ENCODE results near the gene TMEM181. TPM values are rescaled to one million over a fixed set of nuclear protein-coding genes. Genes with fewer than 3 reads are reported as not detected.
"Not testable (repeated sequence)": the region's sequence is repeated elsewhere in the genome, so short reads cannot be mapped to it uniquely, and the experiment has no call there.

The TMEM181 gene
- total and polyA plus RNA-seq, 4 experiments from 2014 or later = 4.3 to 28.0 (median 17.1) TPM

DNA sequence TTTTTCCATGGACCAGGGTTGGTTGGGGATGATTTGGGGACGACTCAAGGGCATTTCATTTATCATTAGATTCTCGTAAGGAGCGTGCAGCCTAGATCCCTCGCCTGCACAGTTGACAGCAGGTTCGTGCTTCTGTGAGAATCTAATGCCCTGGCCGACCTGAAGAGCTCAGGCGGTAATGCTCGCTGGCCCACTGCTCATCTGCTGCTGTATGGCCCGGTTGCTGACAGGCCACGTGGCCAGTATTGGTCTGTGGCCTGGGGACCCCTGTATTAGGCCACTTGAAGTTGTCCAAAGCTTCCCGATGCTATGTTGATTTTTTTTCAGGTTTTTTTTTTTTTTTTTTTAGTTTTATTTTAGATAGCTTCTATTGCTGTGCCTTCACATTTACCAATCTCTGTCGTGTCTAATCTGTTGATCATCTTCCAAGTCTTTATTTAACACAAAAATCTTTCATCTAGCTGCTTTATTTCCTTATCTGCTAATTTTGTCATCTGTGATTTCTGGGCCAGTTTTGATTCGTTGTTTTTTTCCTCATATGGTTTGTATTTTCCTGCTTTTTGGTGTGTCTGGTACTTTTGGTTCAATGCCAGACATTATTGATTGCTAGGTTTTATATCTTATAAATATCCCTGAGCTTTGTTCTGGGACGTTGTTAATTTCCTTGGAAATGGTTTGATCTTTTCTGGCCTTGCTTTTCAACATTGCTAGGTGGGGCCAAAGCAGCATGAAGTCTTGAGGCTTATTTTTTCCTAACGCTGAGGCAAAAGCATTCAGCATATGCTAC is 43.6 kb downstream of the TMEM181 start:
- H3K36me3 ChIP-seq (ENCODE audit: insufficient read depth, low read length) = peaks cover 43% of the 10 kb centered on the region
- H3K27me3 Mint-ChIP-seq = no peaks in the 10 kb centered on the region
- H3K27ac Mint-ChIP-seq = peak overlapping the region in 4 of 7 donors; percentile 1 to 86 (median 29)
- H3K9me3 Mint-ChIP-seq = no peaks in the 10 kb centered on the region
- no peaks in the 10 kb centered on the region for H3K4me1 ChIP-seq (ENCODE audit: insufficient read depth, low read length)
- H3K4me3 Mint-ChIP-seq = peak overlapping the region in 1 of 8 donors; percentile 2
- intact Hi-C loops (cut with micrococcal nuclease) = no loop called here
- H3K4me1 Mint-ChIP-seq = peaks cover 6 to 15% (median 14%) of the 10 kb centered on the region in 4 donors
- H3K27me3 ChIP-seq (ENCODE audit: insufficient read depth, low read length) = no peaks in the 10 kb centered on the region
- ChIA-PET POLR2A (ENCODE audit: partially characterized antibody) (interaction anchor here (2.0 kb wide), 1 partner anchor 44 kb away, joined by 8 read pairs; the partner anchor contains the start of gene TMEM181), CTCF (ENCODE audit: partially characterized antibody) (interaction anchor here (0.8 to 3.9 kb wide), 5 partner anchors 35 to 390 kb away, joined by 3 to 17 read pairs (median 5); no protein-coding TSS in a partner anchor)
- H3K27ac ChIP-seq (ENCODE audit: low read depth, low read length) = no peak overlapping the region
- no peaks in the 10 kb centered on the region for H3K9me3 ChIP-seq (ENCODE audit: control insufficient read depth in 1 of 2, low read length in 2 of 2)
- no peak overlapping the region for H3K4me3 ChIP-seq (ENCODE audit: low read length in 2 of 2)
- peaks cover 35 to 62% of the 10 kb centered on the region in 2 donors for H3K36me3 Mint-ChIP-seq
- DNase-seq = no peak

DNA sequence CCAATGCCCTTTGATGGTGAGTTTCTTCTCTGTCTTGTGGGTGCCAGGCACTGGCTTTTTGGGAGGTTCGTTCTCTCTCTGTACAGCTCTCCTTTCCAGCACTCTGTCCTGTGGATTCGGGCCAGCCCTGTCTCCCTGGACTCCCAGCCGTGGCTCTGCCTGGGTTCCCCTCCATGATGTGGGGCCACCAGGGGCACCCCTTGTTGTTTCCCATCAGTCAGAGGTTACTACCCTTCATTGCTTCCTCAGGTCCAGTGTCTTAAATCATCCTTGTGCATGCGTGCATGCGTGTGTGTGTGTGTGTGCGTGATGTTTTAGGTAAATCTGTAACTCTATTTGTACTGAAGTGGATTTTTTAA is 44.1 kb downstream of the TMEM181 start:
- Mint-ChIP-seq H3K27ac (peak overlapping the region in 4 of 7 donors; percentile 50 to 79 (median 71)), H3K4me3 (no peak overlapping the region)
- CTCF ChIA-PET (ENCODE audit: partially characterized antibody) = interaction anchor here (0.8 to 3.9 kb wide), 11 partner anchors 8 to 390 kb away, joined by 3 to 22 read pairs (median 3); no protein-coding TSS in a partner anchor

DNA sequence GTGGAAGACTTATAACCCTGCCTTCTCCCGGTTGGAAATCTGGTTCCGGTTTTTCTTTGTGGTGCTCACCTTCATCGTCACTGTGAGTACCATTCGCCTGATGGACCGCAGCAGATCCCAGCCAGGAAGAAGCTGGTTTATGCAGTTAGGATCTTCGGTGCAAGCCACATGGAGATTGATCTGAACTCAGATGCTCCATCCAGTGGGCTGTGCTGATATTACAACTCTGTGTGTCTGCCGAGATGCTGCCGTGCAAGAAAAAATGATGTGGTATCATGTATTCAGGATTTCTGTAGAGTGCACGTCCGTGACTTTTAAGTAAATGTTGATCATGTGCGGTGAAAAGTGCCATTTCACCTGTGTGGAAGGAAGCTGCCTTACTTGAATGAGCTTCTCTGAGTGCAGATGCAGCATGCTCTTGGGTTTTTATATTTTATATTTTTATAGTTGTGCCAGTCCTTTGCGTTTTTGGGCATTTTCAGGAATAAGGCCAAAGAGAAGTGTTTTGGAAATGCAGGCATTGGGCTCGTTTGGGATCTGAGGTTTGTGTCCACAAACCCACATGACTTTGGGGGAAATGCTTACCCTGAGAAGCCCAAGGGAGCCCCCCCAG is 45.5 kb downstream of the TMEM181 start:
- Mint-ChIP-seq H3K27ac (peak overlapping the region in 5 of 7 donors; percentile 7 to 80 (median 76)), H3K4me1 (peaks cover 5 to 15% (median 14%) of the 10 kb centered on the region in 4 donors), H3K4me3 (no peak overlapping the region), H3K36me3 (peaks cover 44 to 68% of the 10 kb centered on the region in 2 donors), H3K9me3 (no peaks in the 10 kb centered on the region), H3K27me3 (no peaks in the 10 kb centered on the region)
- Histone ChIP-seq H3K9me3 (ENCODE audit: control insufficient read depth in 1 of 2, low read length in 2 of 2) (no peaks in the 10 kb centered on the region), H3K4me1 (ENCODE audit: insufficient read depth, low read length) (no peaks in the 10 kb centered on the region), H3K36me3 (ENCODE audit: insufficient read depth, low read length) (peaks cover 56% of the 10 kb centered on the region), H3K4me3 (ENCODE audit: low read length in 2 of 2) (no peak overlapping the region), H3K27me3 (ENCODE audit: insufficient read depth, low read length) (no peaks in the 10 kb centered on the region), H3K27ac (ENCODE audit: low read depth, low read length) (no peak overlapping the region)
- DNase-seq = peak; percentile 36 to 53 (median 51)
- intact Hi-C loops (cut with micrococcal nuclease) = loop anchor here (1.0 kb wide), 2 partner anchors 384 to 391 kb away; no protein-coding TSS in a partner anchor
- ChIA-PET CTCF (ENCODE audit: partially characterized antibody) (interaction anchor here (0.9 to 3.9 kb wide), 20 partner anchors 9 to 405 kb away, joined by 3 to 22 read pairs (median 4); partner anchors contain the start of gene DYNLT1), POLR2A (ENCODE audit: partially characterized antibody) (interaction anchor here (1.3 to 1.7 kb wide), 3 partner anchors 39 to 391 kb away, joined by 3 to 4 read pairs (median 3); partner anchors contain the start of gene DYNLT1)

More for the DNA sequence above, 44.1 kb downstream of the TMEM181 start:
- Mint-ChIP-seq H3K36me3 (peaks cover 36 to 63% of the 10 kb centered on the region in 2 donors), H3K9me3 (no peaks in the 10 kb centered on the region), H3K27me3 (no peaks in the 10 kb centered on the region), H3K4me1 (peaks cover 5 to 15% (median 14%) of the 10 kb centered on the region in 4 donors)
- Histone ChIP-seq H3K4me3 (ENCODE audit: low read length in 2 of 2) (no peak overlapping the region), H3K36me3 (ENCODE audit: insufficient read depth, low read length) (peaks cover 46% of the 10 kb centered on the region), H3K4me1 (ENCODE audit: insufficient read depth, low read length) (no peaks in the 10 kb centered on the region), H3K27me3 (ENCODE audit: insufficient read depth, low read length) (no peaks in the 10 kb centered on the region), H3K27ac (ENCODE audit: low read depth, low read length) (no peak overlapping the region), H3K9me3 (ENCODE audit: control insufficient read depth in 1 of 2, low read length in 2 of 2) (no peaks in the 10 kb centered on the region)
- POLR2A ChIA-PET (ENCODE audit: partially characterized antibody) = interaction anchor here (2.0 kb wide), 1 partner anchor 44 kb away, joined by 8 read pairs; the partner anchor contains the start of gene TMEM181
- DNase-seq = no peak
- intact Hi-C loops (cut with micrococcal nuclease) = no loop called here

GRCh38 chr6:158606011-158606410 is 46.1 kb downstream of the TMEM181 start:
- H3K4me3 Mint-ChIP-seq; H3K4me1 ChIP-seq (ENCODE audit: insufficient read depth, low read length); H3K4me3 ChIP-seq (ENCODE audit: low read length in 2 of 2); DNase-seq; H3K27ac ChIP-seq (ENCODE audit: low read depth, low read length); H3K9me3 Mint-ChIP-seq; H3K9me3 ChIP-seq (ENCODE audit: control insufficient read depth in 1 of 2, low read length in 2 of 2); H3K27me3 ChIP-seq (ENCODE audit: insufficient read depth, low read length); H3K27me3 Mint-ChIP-seq; intact Hi-C loops (cut with micrococcal nuclease): not testable (repeated sequence)
- ChIA-PET POLR2A (ENCODE audit: partially characterized antibody) (interaction anchor here (1.3 to 1.7 kb wide), 2 partner anchors 48 to 392 kb away, joined by 3 to 4 read pairs; no protein-coding TSS in a partner anchor), CTCF (ENCODE audit: partially characterized antibody) (interaction anchor here (0.9 to 3.9 kb wide), 14 partner anchors 10 to 405 kb away, joined by 3 to 22 read pairs (median 6); partner anchors contain the start of gene DYNLT1)
- H3K36me3 ChIP-seq (ENCODE audit: insufficient read depth, low read length) = peaks cover 62% of the 10 kb centered on the region
- peaks cover 45 to 73% of the 10 kb centered on the region in 2 donors for H3K36me3 Mint-ChIP-seq
- H3K4me1 Mint-ChIP-seq = peaks cover 5 to 15% (median 14%) of the 10 kb centered on the region in 4 donors
- peak overlapping the region in 2 of 7 donors; percentile 7 to 52 for H3K27ac Mint-ChIP-seq

DNA sequence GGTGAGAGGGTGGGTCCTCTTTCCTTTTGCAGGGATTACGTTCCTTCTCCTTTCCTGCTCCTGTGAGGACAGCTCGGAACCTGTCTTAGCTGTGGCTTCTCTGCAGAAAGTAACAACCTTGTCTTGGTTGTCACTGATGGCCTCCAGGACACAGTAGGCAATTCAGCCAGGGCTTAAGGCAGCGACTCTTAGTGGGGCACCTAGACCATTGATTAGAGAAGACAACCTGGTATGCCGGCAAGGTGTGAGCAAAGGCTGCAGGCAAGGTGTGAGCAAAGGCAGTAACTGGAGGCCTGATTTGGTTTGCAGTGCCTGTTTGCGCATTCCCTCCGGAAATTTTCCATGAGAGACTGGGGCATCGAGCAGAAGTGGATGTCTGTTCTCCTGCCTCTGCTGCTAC is 47.0 kb downstream of the TMEM181 start:
- H3K4me1 Mint-ChIP-seq = peaks cover 5 to 17% (median 14%) of the 10 kb centered on the region in 4 donors
- Histone ChIP-seq H3K4me3 (ENCODE audit: low read length in 2 of 2) (no peak overlapping the region), H3K9me3 (ENCODE audit: control insufficient read depth in 1 of 2, low read length in 2 of 2) (no peaks in the 10 kb centered on the region), H3K27ac (ENCODE audit: low read depth, low read length) (no peak overlapping the region), H3K36me3 (ENCODE audit: insufficient read depth, low read length) (peaks cover 71% of the 10 kb centered on the region), H3K27me3 (ENCODE audit: insufficient read depth, low read length) (no peaks in the 10 kb centered on the region), H3K4me1 (ENCODE audit: insufficient read depth, low read length) (no peaks in the 10 kb centered on the region)
- POLR2A ChIA-PET (ENCODE audit: partially characterized antibody) = no interaction called here
- no peaks in the 10 kb centered on the region for H3K9me3 Mint-ChIP-seq
- CTCF ChIA-PET (ENCODE audit: partially characterized antibody) = interaction anchor here (1.3 to 3.5 kb wide), 6 partner anchors 11 to 395 kb away, joined by 5 to 22 read pairs (median 14); no protein-coding TSS in a partner anchor
- H3K4me3 Mint-ChIP-seq = peak overlapping the region in 1 of 8 donors; percentile 20
- intact Hi-C loops (cut with micrococcal nuclease) = no loop called here
- DNase-seq = no peak
- H3K27ac Mint-ChIP-seq = peak overlapping the region in 2 of 7 donors; percentile 42 to 51
- H3K36me3 Mint-ChIP-seq = peaks cover 49 to 79% of the 10 kb centered on the region in 2 donors
- no peaks in the 10 kb centered on the region for H3K27me3 Mint-ChIP-seq

DNA sequence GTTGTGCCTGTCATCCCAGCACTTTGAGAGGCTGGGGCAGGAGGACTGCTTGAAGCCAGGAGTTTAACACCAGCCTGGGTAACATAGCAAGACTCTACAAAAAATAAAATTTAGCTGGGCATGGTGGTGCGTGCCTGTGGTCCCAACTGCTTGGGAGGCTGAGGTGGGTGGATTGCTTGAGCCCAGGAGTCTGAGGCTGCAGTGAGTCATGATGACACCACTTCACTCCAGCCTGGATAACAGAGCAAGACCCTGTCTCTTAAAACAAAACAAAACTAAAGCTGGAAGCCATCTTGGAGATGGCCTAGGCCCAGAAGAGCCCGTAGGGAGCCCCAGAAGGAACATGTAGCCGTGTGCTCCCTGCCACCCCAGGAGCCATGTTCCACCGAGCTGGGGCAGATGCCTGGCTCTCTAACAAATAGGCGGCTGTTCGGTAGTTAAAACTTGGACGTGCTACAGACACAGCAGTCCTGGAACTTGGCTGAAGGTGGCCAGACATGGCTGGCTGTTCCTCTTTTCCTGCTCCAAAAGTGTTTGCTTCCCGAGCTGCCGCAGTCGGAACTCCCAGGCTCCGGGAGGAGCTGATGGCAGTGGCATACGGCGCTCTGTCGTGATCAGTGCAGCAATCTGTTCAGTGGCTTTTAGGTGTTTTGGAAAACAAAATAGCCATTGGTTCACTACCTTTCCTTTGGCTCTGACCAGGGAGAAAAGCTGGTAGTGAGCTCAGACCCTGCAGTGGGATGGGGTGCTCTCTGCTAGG is 47.7 kb downstream of the TMEM181 start:
- Mint-ChIP-seq H3K36me3 (peaks cover 44 to 79% of the 10 kb centered on the region in 2 donors), H3K4me1 (peaks cover 5 to 13% (median 11%) of the 10 kb centered on the region in 4 donors), H3K9me3 (peaks cover 0 to 2% (median 0%) of the 10 kb centered on the region in 8 donors), H3K27ac (no peak overlapping the region), H3K27me3 (no peaks in the 10 kb centered on the region), H3K4me3 (no peak overlapping the region)
- intact Hi-C loops (cut with micrococcal nuclease) = no loop called here
- CTCF ChIA-PET (ENCODE audit: partially characterized antibody) = interaction anchor here (1.1 to 3.5 kb wide), 3 partner anchors 12 to 394 kb away, joined by 4 to 20 read pairs (median 6); no protein-coding TSS in a partner anchor
- H3K27ac ChIP-seq (ENCODE audit: low read depth, low read length) = no peak overlapping the region
- H3K36me3 ChIP-seq (ENCODE audit: insufficient read depth, low read length) = peaks cover 77% of the 10 kb centered on the region
- H3K27me3 ChIP-seq (ENCODE audit: insufficient read depth, low read length) = no peaks in the 10 kb centered on the region
- H3K4me3 ChIP-seq (ENCODE audit: low read length in 2 of 2) = no peak overlapping the region
- DNase-seq = no peak
- POLR2A ChIA-PET (ENCODE audit: partially characterized antibody) = no interaction called here
- no peaks in the 10 kb centered on the region for H3K9me3 ChIP-seq (ENCODE audit: control insufficient read depth in 1 of 2, low read length in 2 of 2)
- no peaks in the 10 kb centered on the region for H3K4me1 ChIP-seq (ENCODE audit: insufficient read depth, low read length)

Data from CD4-positive, alpha-beta memory T cell (primary cell).